Measurements from ENCODE around the gene ATXN10.
"Not testable (repeated sequence)": the region's sequence is repeated elsewhere in the genome, so short reads cannot be mapped to it uniquely, and the experiment has no call there.

ATXN10 gene

DNA sequence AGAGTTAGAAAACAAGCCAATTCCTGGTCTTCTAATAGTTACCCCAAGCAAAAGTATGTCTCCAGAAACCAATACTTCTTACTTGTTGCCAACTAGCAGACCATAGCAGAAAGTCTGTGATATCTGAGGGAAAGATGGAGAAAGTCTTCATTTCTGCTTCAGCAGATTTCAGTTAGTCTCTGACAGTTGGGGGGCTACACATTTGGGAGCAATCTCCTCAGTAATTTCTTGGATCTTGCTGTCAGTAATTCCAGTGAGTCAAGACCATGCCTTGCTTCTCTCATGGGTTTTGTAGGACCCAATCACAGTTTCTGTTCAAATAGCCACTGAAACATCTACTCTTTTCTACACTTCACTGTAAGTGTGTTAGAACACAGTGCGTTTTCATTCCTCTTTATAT lies 118.8 kb downstream of the ATXN10 start:
- no peak for DNase-seq (ENCODE audit: low read depth in 1 of 2, low spot score in 1 of 2)
- no peak overlapping the region for H3K27ac ChIP-seq (replicated peaks)
- H3K27me3 ChIP-seq (ENCODE audit: insufficient read depth, poor library complexity, severe bottlenecking), result no peaks in the 10 kb centered on the region
- no peak overlapping the region for H3K4me3 ChIP-seq (replicated peaks; ENCODE audit: insufficient read depth, low read length)
- TF ChIP-seq GABPA (IDR thresholded peaks at IDR 0.05; ENCODE audit: low read depth) (no peak), SPI1 (IDR thresholded peaks at IDR 0.05; ENCODE audit: borderline replicate concordance, low read depth) (no peak), POLR2AphosphoS5 (IDR thresholded peaks at IDR 0.05; ENCODE audit: low read depth) (no peak)
- TF ChIP-seq, protein P1, sequence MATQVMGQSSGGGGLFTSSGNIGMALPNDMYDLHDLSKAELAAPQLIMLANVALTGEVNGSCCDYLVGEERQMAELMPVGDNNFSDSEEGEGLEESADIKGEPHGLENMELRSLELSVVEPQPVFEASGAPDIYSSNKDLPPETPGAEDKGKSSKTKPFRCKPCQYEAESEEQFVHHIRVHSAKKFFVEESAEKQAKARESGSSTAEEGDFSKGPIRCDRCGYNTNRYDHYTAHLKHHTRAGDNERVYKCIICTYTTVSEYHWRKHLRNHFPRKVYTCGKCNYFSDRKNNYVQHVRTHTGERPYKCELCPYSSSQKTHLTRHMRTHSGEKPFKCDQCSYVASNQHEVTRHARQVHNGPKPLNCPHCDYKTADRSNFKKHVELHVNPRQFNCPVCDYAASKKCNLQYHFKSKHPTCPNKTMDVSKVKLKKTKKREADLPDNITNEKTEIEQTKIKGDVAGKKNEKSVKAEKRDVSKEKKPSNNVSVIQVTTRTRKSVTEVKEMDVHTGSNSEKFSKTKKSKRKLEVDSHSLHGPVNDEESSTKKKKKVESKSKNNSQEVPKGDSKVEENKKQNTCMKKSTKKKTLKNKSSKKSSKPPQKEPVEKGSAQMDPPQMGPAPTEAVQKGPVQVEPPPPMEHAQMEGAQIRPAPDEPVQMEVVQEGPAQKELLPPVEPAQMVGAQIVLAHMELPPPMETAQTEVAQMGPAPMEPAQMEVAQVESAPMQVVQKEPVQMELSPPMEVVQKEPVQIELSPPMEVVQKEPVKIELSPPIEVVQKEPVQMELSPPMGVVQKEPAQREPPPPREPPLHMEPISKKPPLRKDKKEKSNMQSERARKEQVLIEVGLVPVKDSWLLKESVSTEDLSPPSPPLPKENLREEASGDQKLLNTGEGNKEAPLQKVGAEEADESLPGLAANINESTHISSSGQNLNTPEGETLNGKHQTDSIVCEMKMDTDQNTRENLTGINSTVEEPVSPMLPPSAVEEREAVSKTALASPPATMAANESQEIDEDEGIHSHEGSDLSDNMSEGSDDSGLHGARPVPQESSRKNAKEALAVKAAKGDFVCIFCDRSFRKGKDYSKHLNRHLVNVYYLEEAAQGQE (IDR thresholded peaks at IDR 0.05; ENCODE audit: insufficient replicate concordance, low read depth), result no peak
- TF ChIP-seq, protein P2, sequence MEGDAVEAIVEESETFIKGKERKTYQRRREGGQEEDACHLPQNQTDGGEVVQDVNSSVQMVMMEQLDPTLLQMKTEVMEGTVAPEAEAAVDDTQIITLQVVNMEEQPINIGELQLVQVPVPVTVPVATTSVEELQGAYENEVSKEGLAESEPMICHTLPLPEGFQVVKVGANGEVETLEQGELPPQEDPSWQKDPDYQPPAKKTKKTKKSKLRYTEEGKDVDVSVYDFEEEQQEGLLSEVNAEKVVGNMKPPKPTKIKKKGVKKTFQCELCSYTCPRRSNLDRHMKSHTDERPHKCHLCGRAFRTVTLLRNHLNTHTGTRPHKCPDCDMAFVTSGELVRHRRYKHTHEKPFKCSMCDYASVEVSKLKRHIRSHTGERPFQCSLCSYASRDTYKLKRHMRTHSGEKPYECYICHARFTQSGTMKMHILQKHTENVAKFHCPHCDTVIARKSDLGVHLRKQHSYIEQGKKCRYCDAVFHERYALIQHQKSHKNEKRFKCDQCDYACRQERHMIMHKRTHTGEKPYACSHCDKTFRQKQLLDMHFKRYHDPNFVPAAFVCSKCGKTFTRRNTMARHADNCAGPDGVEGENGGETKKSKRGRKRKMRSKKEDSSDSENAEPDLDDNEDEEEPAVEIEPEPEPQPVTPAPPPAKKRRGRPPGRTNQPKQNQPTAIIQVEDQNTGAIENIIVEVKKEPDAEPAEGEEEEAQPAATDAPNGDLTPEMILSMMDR (IDR thresholded peaks at IDR 0.05; ENCODE audit: insufficient read depth, low read length), result no peak

DNA sequence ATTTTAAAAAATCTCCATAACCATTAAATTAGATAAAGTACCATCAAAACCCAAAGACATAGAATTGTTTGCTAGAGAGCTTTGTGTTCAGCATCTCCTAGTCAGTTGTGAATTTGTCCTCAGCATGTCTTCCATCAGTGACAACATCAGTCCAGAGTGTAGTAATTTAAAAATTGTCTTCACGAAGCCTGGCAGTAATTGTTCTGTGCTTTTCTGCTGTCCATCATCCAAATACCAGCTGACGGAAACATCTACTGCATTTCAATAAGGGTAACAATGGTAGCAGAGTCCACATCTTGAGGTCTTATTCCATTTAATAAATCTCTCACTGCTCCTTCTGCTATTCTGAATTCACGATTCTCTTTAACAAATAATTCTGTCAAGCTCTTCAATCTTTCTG lies 121.5 kb downstream of the ATXN10 start:
- TF ChIP-seq, protein P1 (IDR thresholded peaks at IDR 0.05; ENCODE audit: insufficient replicate concordance, low read depth), result no peak
- TF ChIP-seq POLR2AphosphoS5 (IDR thresholded peaks at IDR 0.05; ENCODE audit: low read depth) (no peak), SPI1 (IDR thresholded peaks at IDR 0.05; ENCODE audit: borderline replicate concordance, low read depth) (no peak)
- TF ChIP-seq, protein P2 (IDR thresholded peaks at IDR 0.05; ENCODE audit: insufficient read depth, low read length), result no peak
- no peaks in the 10 kb centered on the region for H3K27me3 ChIP-seq (ENCODE audit: insufficient read depth, poor library complexity, severe bottlenecking)
- no peak overlapping the region for H3K27ac ChIP-seq (replicated peaks)
- no peak for DNase-seq (ENCODE audit: low read depth in 1 of 2, low spot score in 1 of 2)
- no peak overlapping the region for H3K4me3 ChIP-seq (replicated peaks; ENCODE audit: insufficient read depth, low read length)

DNA sequence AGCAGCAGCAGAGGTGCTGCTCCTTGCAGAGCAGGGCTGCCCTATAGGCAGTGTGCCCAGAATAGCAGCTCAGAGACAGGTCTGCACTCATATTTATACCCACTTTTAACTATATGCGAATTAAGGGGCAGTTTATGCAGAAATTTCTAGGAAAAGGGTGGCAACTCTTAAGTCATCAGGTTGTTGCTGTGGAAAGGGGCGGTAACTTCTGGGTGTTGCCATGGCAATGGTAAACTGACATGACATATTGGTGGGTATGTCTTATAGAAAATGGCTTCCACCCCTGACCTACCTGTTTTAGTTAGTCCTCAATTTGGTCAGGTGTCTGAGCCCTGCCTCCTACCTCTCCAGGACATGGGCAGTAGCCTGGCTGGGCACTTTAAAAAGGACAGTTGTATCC lies 122.3 kb downstream of the ATXN10 start:
- no peak overlapping the region for H3K27ac ChIP-seq (replicated peaks)
- H3K27me3 ChIP-seq (ENCODE audit: insufficient read depth, poor library complexity, severe bottlenecking), result no peaks in the 10 kb centered on the region
- no peak for DNase-seq (ENCODE audit: low read depth in 1 of 2, low spot score in 1 of 2)
- H3K4me3 ChIP-seq (replicated peaks; ENCODE audit: insufficient read depth, low read length), result no peak overlapping the region
- no peak for TF ChIP-seq POLR2AphosphoS5 (IDR thresholded peaks at IDR 0.05; ENCODE audit: low read depth)

DNA sequence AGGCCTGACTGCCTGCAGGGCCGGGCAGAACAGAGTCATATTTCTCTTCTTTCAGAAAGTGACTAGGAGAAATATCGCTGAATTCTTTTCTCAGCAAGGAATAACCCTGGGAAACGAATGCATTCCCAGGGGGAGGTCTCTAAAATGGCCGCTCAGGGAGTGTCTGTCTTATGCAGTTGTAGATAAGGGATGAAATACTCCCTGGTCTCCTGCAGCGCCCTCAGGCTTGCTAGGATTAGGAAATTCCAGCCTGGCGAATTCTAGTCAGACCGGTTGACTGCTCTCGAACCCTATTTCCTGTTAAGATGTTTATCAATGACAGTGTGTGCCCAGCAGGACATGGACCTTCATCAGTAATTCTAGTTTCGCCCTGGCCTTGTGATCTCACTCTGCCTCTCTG lies 124.4 kb downstream of the ATXN10 start:
- H3K27ac ChIP-seq (replicated peaks); H3K27me3 ChIP-seq (ENCODE audit: insufficient read depth, poor library complexity, severe bottlenecking); H3K4me3 ChIP-seq (replicated peaks; ENCODE audit: insufficient read depth, low read length); DNase-seq (ENCODE audit: low read depth in 1 of 2, low spot score in 1 of 2): not testable (repeated sequence)

DNA sequence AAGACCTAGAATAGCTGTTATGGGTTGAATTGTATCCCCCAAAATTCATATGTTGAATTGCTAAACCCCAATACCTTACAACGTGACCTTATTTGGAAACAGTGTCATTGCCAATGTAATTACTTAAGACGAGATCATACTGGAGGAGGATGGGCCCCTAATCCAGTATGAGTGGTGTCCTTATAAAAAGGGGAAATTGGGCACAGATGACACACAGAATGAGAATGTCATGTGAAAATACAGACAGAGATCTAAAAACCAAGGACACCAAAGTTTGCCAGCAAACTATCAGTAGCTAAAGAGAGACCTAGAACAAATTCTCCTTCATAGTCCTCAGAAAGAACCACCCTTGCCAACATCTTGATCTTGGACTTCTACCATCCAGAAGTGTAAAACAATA lies 127.7 kb downstream of the ATXN10 start:
- no peak overlapping the region for H3K4me3 ChIP-seq (replicated peaks; ENCODE audit: insufficient read depth, low read length)
- no peak for DNase-seq (ENCODE audit: low read depth in 1 of 2, low spot score in 1 of 2)
- TF ChIP-seq, protein P1 (IDR thresholded peaks at IDR 0.05; ENCODE audit: insufficient replicate concordance, low read depth), result no peak
- TF ChIP-seq, protein P2 (IDR thresholded peaks at IDR 0.05; ENCODE audit: insufficient read depth, low read length), result no peak
- TF ChIP-seq SPI1 (IDR thresholded peaks at IDR 0.05; ENCODE audit: borderline replicate concordance, low read depth) (no peak), GABPA (IDR thresholded peaks at IDR 0.05; ENCODE audit: low read depth) (no peak), POLR2AphosphoS5 (IDR thresholded peaks at IDR 0.05; ENCODE audit: low read depth) (no peak)
- H3K27me3 ChIP-seq (ENCODE audit: insufficient read depth, poor library complexity, severe bottlenecking), result no peaks in the 10 kb centered on the region
- H3K27ac ChIP-seq (replicated peaks), result no peak overlapping the region

Measured in HL-60 (cell line).